Measurements from ENCODE around the gene KRTAP4-8.

DNA sequence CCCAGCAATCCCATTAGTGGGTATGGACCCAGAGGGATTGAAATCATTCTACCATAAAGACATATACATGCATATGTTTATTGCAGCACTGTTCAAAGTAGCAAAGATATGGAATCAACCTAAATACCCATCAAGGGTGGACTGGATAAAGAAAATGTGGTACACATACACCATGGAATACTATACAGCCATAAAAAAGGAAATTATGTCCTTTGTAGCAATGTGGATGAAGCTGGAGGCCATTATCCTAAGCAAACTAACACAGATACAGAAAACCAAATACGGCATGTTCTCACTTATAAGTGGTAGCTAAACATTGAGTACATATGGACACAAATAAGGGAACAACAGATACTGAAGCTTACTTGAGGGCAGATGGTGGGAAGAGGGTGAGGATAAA is 40.4 kb downstream of the KRTAP4-8 start:
- no peak for TF ChIP-seq CTCF (IDR thresholded peaks at IDR 0.05; ENCODE audit: poor library complexity)
- TF ChIP-seq EZH2 (IDR thresholded peaks at IDR 0.05; ENCODE audit: borderline replicate concordance), result no peak
- no peak for TF ChIP-seq EZH2phosphoT487 (IDR thresholded peaks at IDR 0.05; ENCODE audit: low read depth, severe bottlenecking, unreplicated experiment)
